Measurements from ENCODE around the gene FARS2.

FARS2 gene

GRCh38 chr6:5442916-5443315 lies 181.6 kb downstream of the FARS2 start:
- no peaks in the 10 kb centered on the region for H3K9me3 Mint-ChIP-seq
- H3K4me3 Mint-ChIP-seq: no peak overlapping the region
- TF ChIP-seq CTCF (IDR thresholded peaks at IDR 0.05; ENCODE audit: unreplicated experiment in 3 of 3): no peak
- H3K36me3 Mint-ChIP-seq (ENCODE audit: low read depth): peaks cover 3% of the 10 kb centered on the region
- peaks cover 19% of the 10 kb centered on the region for H3K4me1 Mint-ChIP-seq
- H3K27me3 Mint-ChIP-seq (ENCODE audit: low read depth): no peaks in the 10 kb centered on the region
- peak overlapping the region in 1 of 3 experiments; percentile 7 for H3K27ac Mint-ChIP-seq

- Mint-ChIP-seq H3K27me3 (ENCODE audit: low read depth) (no peaks in the 10 kb centered on the region), H3K9me3 (no peaks in the 10 kb centered on the region), H3K4me3 (no peak overlapping the region), H3K4me1 (peaks cover 19% of the 10 kb centered on the region), H3K36me3 (ENCODE audit: low read depth) (peaks cover 3% of the 10 kb centered on the region), H3K27ac (peak overlapping the region in 2 of 3 experiments; percentile 7 to 45)
- no peak for TF ChIP-seq CTCF (IDR thresholded peaks at IDR 0.05; ENCODE audit: unreplicated experiment in 3 of 3)
Measured at GRCh38 chr6:5443491-5443890, 182.2 kb downstream of the FARS2 start.

- peaks cover 3% of the 10 kb centered on the region for H3K36me3 Mint-ChIP-seq (ENCODE audit: low read depth)
- no peaks in the 10 kb centered on the region for H3K27me3 Mint-ChIP-seq (ENCODE audit: low read depth)
- H3K4me1 Mint-ChIP-seq: peaks cover 19% of the 10 kb centered on the region
- H3K4me3 Mint-ChIP-seq: no peak overlapping the region
- no peaks in the 10 kb centered on the region for H3K9me3 Mint-ChIP-seq
- H3K27ac Mint-ChIP-seq: no peak overlapping the region
- TF ChIP-seq CTCF (IDR thresholded peaks at IDR 0.05; ENCODE audit: unreplicated experiment in 3 of 3): no peak
Measured at GRCh38 chr6:5446362-5447075, 185.2 kb downstream of the FARS2 start.

- Mint-ChIP-seq H3K9me3 (no peaks in the 10 kb centered on the region), H3K4me1 (peaks cover 10% of the 10 kb centered on the region), H3K27me3 (ENCODE audit: low read depth) (no peaks in the 10 kb centered on the region), H3K4me3 (no peak overlapping the region), H3K36me3 (ENCODE audit: low read depth) (peaks cover 3% of the 10 kb centered on the region), H3K27ac (no peak overlapping the region)
- TF ChIP-seq CTCF (IDR thresholded peaks at IDR 0.05; ENCODE audit: unreplicated experiment in 3 of 3): no peak
Measured at GRCh38 chr6:5447921-5448320, 186.6 kb downstream of the FARS2 start.

GRCh38 chr6:5450073-5450472 lies 188.8 kb downstream of the FARS2 start:
- Mint-ChIP-seq H3K27me3 (ENCODE audit: low read depth) (no peaks in the 10 kb centered on the region), H3K9me3 (no peaks in the 10 kb centered on the region), H3K4me1 (no peaks in the 10 kb centered on the region), H3K36me3 (ENCODE audit: low read depth) (peaks cover 3% of the 10 kb centered on the region), H3K4me3 (no peak overlapping the region), H3K27ac (no peak overlapping the region)
- TF ChIP-seq CTCF (IDR thresholded peaks at IDR 0.05; ENCODE audit: unreplicated experiment in 3 of 3): no peak

GRCh38 chr6:5453546-5453945 lies 192.2 kb downstream of the FARS2 start:
- H3K27ac Mint-ChIP-seq: no peak overlapping the region
- H3K4me1 Mint-ChIP-seq: peaks cover 3% of the 10 kb centered on the region
- peaks cover 3% of the 10 kb centered on the region for H3K36me3 Mint-ChIP-seq (ENCODE audit: low read depth)
- TF ChIP-seq CTCF (IDR thresholded peaks at IDR 0.05; ENCODE audit: unreplicated experiment in 3 of 3): no peak
- no peaks in the 10 kb centered on the region for H3K9me3 Mint-ChIP-seq
- no peaks in the 10 kb centered on the region for H3K27me3 Mint-ChIP-seq (ENCODE audit: low read depth)
- no peak overlapping the region for H3K4me3 Mint-ChIP-seq
